AG04450 (cell line): ENCODE results near the gene DEFB119. TPM values are rescaled to one million over a fixed set of nuclear protein-coding genes. Genes with fewer than 3 reads are reported as not detected.
"Not testable (repeated sequence)": the region's sequence is repeated elsewhere in the genome, so short reads cannot be mapped to it uniquely, and the experiment has no call there.

ENCODE experiments used
- CTCF ChIA-PET: fragments of 300-600, 350-600 bp; formaldehyde crosslinking; extraction: SDS; loops from one replicate; lab custom pipeline; 2022; ENCODE audit warnings: antibody characterized with exemption, inconsistent platforms; lab: Charles Lee
- POLR2A ChIA-PET: fragments of 350-600 bp; formaldehyde crosslinking; extraction: SDS; loops from one replicate; lab custom pipeline; 2021; ENCODE audit warnings: antibody characterized with exemption, inconsistent platforms; lab: Yijun Ruan, JAX
- DNase-seq: peaks from one replicate; pipeline ENCODE4 v3.0.0-alpha.2; 2011; ENCODE audit warnings: low read depth, low spot score
- H3K27ac ChIP-seq: one replicate; pipeline ENCODE4 v1.5.1; 2012; ENCODE audit warnings: low read depth, low read length, control low read depth
- H3K27me3 ChIP-seq: one replicate; pipeline ENCODE4 v1.6.0; 2012; ENCODE audit warnings: low read length; ENCODE audit not compliant: control insufficient read depth, insufficient read depth
- H3K4me3 ChIP-seq: 2 replicates; pipeline ENCODE4 v1.5.1; 2011; ENCODE audit warnings: mild to moderate bottlenecking, low read depth, low read length, control low read depth
- H3K9me3 ChIP-seq: 2 replicates; pipeline ENCODE4 v1.5.1; 2012; ENCODE audit warnings: low read length; ENCODE audit not compliant: control insufficient read depth, insufficient read depth
- CTCF ChIP-seq: IDR thresholded peaks from 2 replicates; pipeline ENCODE4 v1.5.1; 2011; ENCODE audit warnings: low read depth, low read length, control low read depth, inconsistent platforms
- polyA plus RNA-seq: library from polyadenylated mRNA; depleted of rRNA; stranded (reverse); fragments of >200 nt; gene quantifications from 2 replicates; pipeline ENCODE4 v1.2.3, GENCODE V29; 2011

DEFB119 gene
- polyA plus RNA-seq, 1 experiment: not detected

- Histone ChIP-seq H3K27ac (no peak overlapping the region), H3K27me3 (no peaks in the 10 kb centered on the region), H3K9me3 (no peaks in the 10 kb centered on the region), H3K4me3 (no peak overlapping the region)
- POLR2A ChIA-PET: no interaction called here
- no peak for TF ChIP-seq CTCF
- CTCF ChIA-PET: interaction anchor here (0.7 kb wide), 1 partner anchor 1499 kb away, joined by 4 read pairs; no protein-coding TSS in a partner anchor
- no peak for DNase-seq
Observed at GRCh38 chr20:31403886-31404285, 13.5 kb upstream of the DEFB119 start.

- DNase-seq: no peak
- POLR2A ChIA-PET: no interaction called here
- Histone ChIP-seq H3K27ac (no peak overlapping the region), H3K9me3 (no peaks in the 10 kb centered on the region; the same call in 1 of the 2 replicates), H3K27me3 (no peaks in the 10 kb centered on the region), H3K4me3 (no peak overlapping the region)
- no peak for TF ChIP-seq CTCF
- CTCF ChIA-PET: interaction anchor here (0.5 kb wide), 1 partner anchor 68 kb away, joined by 3 read pairs; no protein-coding TSS in a partner anchor
Observed at GRCh38 chr20:31394900-31395299, 4.5 kb upstream of the DEFB119 start.

- no peaks in the 10 kb centered on the region for H3K27me3 ChIP-seq
- H3K9me3 ChIP-seq: no peaks in the 10 kb centered on the region
- no peak for DNase-seq
- no peak for TF ChIP-seq CTCF
- no peak overlapping the region for H3K4me3 ChIP-seq
- CTCF ChIA-PET: no interaction called here
- POLR2A ChIA-PET: no interaction called here
- no peak overlapping the region for H3K27ac ChIP-seq
Observed at GRCh38 chr20:31392836-31393235, 2.4 kb upstream of the DEFB119 start.

GRCh38 chr20:31374346-31374745, 16.0 kb downstream of the DEFB119 start:
- Histone ChIP-seq H3K9me3 (0 out of 2 replicates have a peak, but pooled peaks cover 3% of the 10 kb centered on the region), H3K4me3 (no peak overlapping the region), H3K27ac (no peak overlapping the region), H3K27me3 (no peaks in the 10 kb centered on the region)
- no peak for DNase-seq
- POLR2A ChIA-PET: no interaction called here
- CTCF ChIA-PET: no interaction called here
- no peak for TF ChIP-seq CTCF

- CTCF ChIA-PET: no interaction called here
Observed at GRCh38 chr20:31368301-31368700, 22.1 kb downstream of the DEFB119 start, which contains the start of gene DEFB118. Gene DEFB118, plus strand, starts transcription at chr20:31368601. Its CDS starts 50 bp downstream, at chr20:31368651.

GRCh38 chr20:31364272-31364671, 26.1 kb downstream of the DEFB119 start:
- H3K27ac ChIP-seq, H3K27me3 ChIP-seq, H3K4me3 ChIP-seq, CTCF ChIA-PET, DNase-seq, POLR2A ChIA-PET, H3K9me3 ChIP-seq: not testable (repeated sequence)

More at GRCh38 chr20:31368301-31368700, 22.1 kb downstream of the DEFB119 start, which contains the start of gene DEFB118:
- no peak for TF ChIP-seq CTCF
- DNase-seq: no peak
- H3K27me3 ChIP-seq: no peaks in the 10 kb centered on the region
- H3K27ac ChIP-seq: no peak within 1 kb of the TSS
- H3K4me3 ChIP-seq: no peak within 1 kb of the TSS
- POLR2A ChIA-PET: no interaction called here
- peaks cover 7% of the 10 kb centered on the region; the same call in 1 of the 2 replicates for H3K9me3 ChIP-seq
